Endothelial cell of umbilical vein (primary cell): ENCODE data around the gene ZNF384. TPM values are rescaled to one million over a fixed set of nuclear protein-coding genes. Genes with fewer than 3 reads are reported as not detected.

Experiments used
- BruUV-seq: library from RNA; stranded (reverse); fragments of 400-500 nt; replicated peaks from 2 replicates; lab custom pipeline; 2021; lab: Mats Ljungman, UMichigan
- CTCF ChIA-PET: fragments of 300-600, 350-600 bp; sonication (Branson Sonifier 250); formaldehyde crosslinking; loops from one replicate; lab custom pipeline; 2021; ENCODE audit warnings: antibody characterized with exemption, inconsistent platforms; lab: Charles Lee
- POLR2A ChIA-PET: fragments of 300-600, 350-600 bp; sonication (Branson Sonifier 250); formaldehyde crosslinking; loops from one replicate; lab custom pipeline; 2021; ENCODE audit warnings: antibody characterized with exemption, inconsistent platforms; lab: Charles Lee
- DNase-seq: peaks from one replicate; pipeline ENCODE4 v3.0.0-alpha.2; 2011; ENCODE audit warnings: low read depth, low spot score
- FAIRE-seq: peaks from 2 replicates; lab custom pipeline; 2011; peaks lifted over from hg19 to GRCh38; lab: Jason Lieb, UNC
- H2AFZ ChIP-seq: 2 replicates; pipeline ENCODE4 v1.6.0; 2012; ENCODE audit warnings: low read depth, low read length, control low read depth, inconsistent platforms
- H3K27ac ChIP-seq: 2 replicates; pipeline ENCODE4 v1.5.1; 2011; ENCODE audit warnings: low read depth, mild to moderate bottlenecking, control low read depth, low read length, moderate library complexity; ENCODE audit not compliant: insufficient read depth
- H3K27me3 ChIP-seq, 2 experiments: 2 replicates each; pipeline versions ENCODE4 v1.6.0 to v1.6.1; 2011; ENCODE audit warnings: low read length in 2 of 2, mixed read lengths in 1 of 2; ENCODE audit not compliant: control insufficient read depth in 2 of 2, insufficient read depth in 2 of 2
- H3K36me3 ChIP-seq, 2 experiments: 2 replicates in 1 of 2; 3 replicates in 1 of 2; pipeline ENCODE4 v1.5.1; 2011; ENCODE audit warnings: low read length in 2 of 2, mild to moderate bottlenecking in 1 of 2, moderate library complexity in 1 of 2; ENCODE audit not compliant: control insufficient read depth in 2 of 2, insufficient read depth in 2 of 2; ENCODE audit errors: extremely low read depth in 1 of 2
- H3K4me1 ChIP-seq: 3 replicates; pipeline ENCODE4 v1.5.1; 2011; ENCODE audit warnings: mild to moderate bottlenecking, low read length; ENCODE audit not compliant: control insufficient read depth, insufficient read depth; ENCODE audit errors: extremely low read depth
- H3K4me2 ChIP-seq: 2 replicates; pipeline ENCODE4 v1.6.1; 2011; ENCODE audit warnings: low read length, control low read depth, mixed read lengths; ENCODE audit not compliant: insufficient read depth
- H3K4me3 ChIP-seq, 3 experiments: fragments of 200-600 bp in 1 of 3; sonication (generic), shearing (Covaris generic) in 1 of 3; replicated peaks in 1 of 3; 2 replicates each; pipeline ENCODE4 v1.5.1; 2011 to 2016; ENCODE audit warnings: control low read depth in 3 of 3, low read length in 3 of 3, mild to moderate bottlenecking in 2 of 3, inconsistent platforms in 1 of 3, low read depth in 1 of 3, moderate library complexity in 1 of 3; ENCODE audit not compliant: insufficient read depth in 1 of 3
- H3K79me2 ChIP-seq: 2 replicates; pipeline ENCODE4 v1.6.0; 2012; ENCODE audit warnings: low read length, inconsistent platforms; ENCODE audit not compliant: control insufficient read depth, insufficient read depth
- H3K9ac ChIP-seq: replicated peaks from 2 replicates; pipeline ENCODE3; 2011; ENCODE audit warnings: low read length, control low read depth; ENCODE audit not compliant: insufficient read depth; ENCODE audit errors: extremely low read depth
- H3K9me1 ChIP-seq: replicated peaks from 3 replicates; pipeline ENCODE4 v1.6.0; 2011; ENCODE audit warnings: mild to moderate bottlenecking, low read length; ENCODE audit not compliant: control insufficient read depth, insufficient read depth; ENCODE audit errors: extremely low read depth
- H3K9me3 ChIP-seq: replicated peaks from 2 replicates; pipeline ENCODE4 v1.5.1; 2012; ENCODE audit warnings: low read length, inconsistent platforms; ENCODE audit not compliant: control insufficient read depth, insufficient read depth
- H4K20me1 ChIP-seq: replicated peaks from 2 replicates; pipeline ENCODE3; 2011; ENCODE audit warnings: mild to moderate bottlenecking, low read length; ENCODE audit not compliant: control insufficient read depth, insufficient read depth; ENCODE audit errors: extremely low read depth
- EZH2 ChIP-seq: IDR thresholded peaks from 2 replicates; pipeline ENCODE4 v1.6.1; 2012; ENCODE audit warnings: borderline replicate concordance, low read depth, mild to moderate bottlenecking, moderate library complexity, low read length, inconsistent platforms; ENCODE audit not compliant: severe bottlenecking
- FOS ChIP-seq: IDR thresholded peaks from 2 replicates; pipeline ENCODE4 v1.6.1; 2011; ENCODE audit warnings: mild to moderate bottlenecking, low read length, moderate library complexity, borderline replicate concordance; ENCODE audit not compliant: insufficient read depth
- GATA2 ChIP-seq: IDR thresholded peaks from 2 replicates; pipeline ENCODE4 v1.7.0; 2011; ENCODE audit warnings: low read depth, mild to moderate bottlenecking, moderate library complexity, mixed read lengths, low read length; ENCODE audit not compliant: insufficient read length, insufficient read depth
- JUN ChIP-seq: IDR thresholded peaks from 2 replicates; pipeline ENCODE4 v1.6.1; 2011; ENCODE audit warnings: borderline replicate concordance, low read depth; ENCODE audit not compliant: insufficient read length, insufficient read depth
- MYC ChIP-seq: IDR thresholded peaks from one replicate; pipeline ENCODE4 v1.6.1; 2011; ENCODE audit warnings: mild to moderate bottlenecking, low read depth, low read length
- POLR2A ChIP-seq: IDR thresholded peaks from 2 replicates; pipeline ENCODE4 v1.6.1; 2012; ENCODE audit warnings: low read depth, mild to moderate bottlenecking, control low read depth, low read length
- POLR2AphosphoS5 ChIP-seq: IDR thresholded peaks from 2 replicates; pipeline ENCODE4 v1.6.1; 2012; ENCODE audit warnings: low read depth, mild to moderate bottlenecking, control low read depth, low read length, moderate library complexity; ENCODE audit not compliant: insufficient read depth
- dilution Hi-C: fragments of 300-500 bp; cut with MboI; formaldehyde crosslinking; loops from one replicate; pipeline ENCODE4 v1.15.0; 2019; ENCODE audit warnings: low sequenced_read_pairs; ENCODE audit not compliant: extremely low pct_ligation_motif_present
- intact Hi-C: fragments of 100-400 bp; cut with micrococcal nuclease; formaldehyde crosslinking; loops from one replicate; pipeline ENCODE4 v1.10.0; 2022
- polyA plus RNA-seq, 4 experiments: library from polyadenylated mRNA; depleted of rRNA in 3 of 4; stranded (reverse) in 3 of 4; unstranded in 1 of 4; fragments of >200 nt; gene quantifications; 2 replicates each; pipeline versions ENCODE4 v1.2.1 to v1.2.3, GENCODE V29; 2011 to 2012; ENCODE audit warnings: missing spikeins in 1 of 4
- total RNA-seq: library from RNA; stranded (reverse); gene quantifications from 2 replicates; pipeline ENCODE4 v1.2.3, GENCODE V29; 2021
- TF ChIP-seq, protein P1 (sequence below), 2 donors: IDR thresholded peaks; 1 replicate in 1 of 2; 2 replicates in 1 of 2; pipeline ENCODE4 v1.5.1; 2011; ENCODE audit warnings: low read length in 2 of 2, mild to moderate bottlenecking in 2 of 2, moderate library complexity in 2 of 2, control low read depth in 1 of 2, inconsistent platforms in 1 of 2, low read depth in 1 of 2; ENCODE audit not compliant: insufficient read depth in 1 of 2; ENCODE audit errors: extremely low read depth in 1 of 2
- TF ChIP-seq, protein P2 (sequence below): IDR thresholded peaks from 2 replicates; pipeline ENCODE4 v1.6.1; 2011; ENCODE audit not compliant: insufficient read depth, insufficient read length

The ZNF384 gene
- total and polyA plus RNA-seq, 2 donors (not counting 3 experiments of a cell fraction or from before 2014, with no cell fraction given): 52.8 to 58.3 TPM

DNA sequence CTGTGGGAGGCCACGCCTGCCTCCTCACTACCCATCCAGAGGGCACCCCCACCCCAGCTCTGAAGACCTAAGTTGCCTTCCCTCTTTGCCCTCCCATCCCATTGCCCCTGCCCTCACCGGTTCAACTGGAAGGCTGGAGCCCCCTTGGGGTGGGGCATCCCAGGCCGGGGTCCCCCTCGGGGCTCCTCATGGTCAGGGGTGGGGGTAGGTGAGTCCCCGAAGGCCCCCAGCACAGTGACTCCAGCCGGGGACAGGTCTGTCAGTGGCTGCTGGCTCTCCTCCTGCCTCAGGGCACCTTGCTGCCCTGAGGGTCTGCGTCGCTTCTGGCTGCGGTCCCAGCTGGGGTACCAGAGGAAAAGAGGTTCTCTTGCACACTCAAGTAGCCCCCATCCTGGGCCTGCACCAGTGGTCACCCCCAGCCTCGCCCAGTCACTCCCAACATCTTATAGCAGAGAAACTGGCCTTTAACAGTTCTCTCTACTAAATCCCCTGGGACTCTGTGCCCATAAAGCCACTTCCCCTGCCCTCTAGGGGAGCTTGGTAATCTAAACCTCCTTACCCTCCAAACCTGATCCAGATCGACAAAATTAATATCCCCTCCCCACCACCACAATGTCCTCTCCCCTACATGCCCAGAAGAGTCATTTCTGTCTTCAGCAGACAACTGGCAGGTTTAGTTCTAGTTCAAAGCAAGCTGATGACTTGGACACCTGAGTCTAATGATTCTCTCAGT, 6.3 kb upstream of the ZNF384 start:
- POLR2A ChIA-PET: no interaction called here
- H3K27me3 ChIP-seq: peaks cover 16 to 25% of the 10 kb centered on the region in 2 experiments
- no peaks in the 10 kb centered on the region for H3K36me3 ChIP-seq
- BruUV-seq: no TSS peak
- intact Hi-C loops: loop anchor here (5.0 kb wide), 1 partner anchor 143 kb away; no protein-coding TSS in a partner anchor
- H3K4me1 ChIP-seq: peaks cover 2% of the 10 kb centered on the region
- TF ChIP-seq POLR2A (no peak), EZH2 (no peak), FOS (no peak), GATA2 (no peak), MYC (no peak), POLR2AphosphoS5 (no peak), JUN (no peak)
- TF ChIP-seq, protein P1, sequence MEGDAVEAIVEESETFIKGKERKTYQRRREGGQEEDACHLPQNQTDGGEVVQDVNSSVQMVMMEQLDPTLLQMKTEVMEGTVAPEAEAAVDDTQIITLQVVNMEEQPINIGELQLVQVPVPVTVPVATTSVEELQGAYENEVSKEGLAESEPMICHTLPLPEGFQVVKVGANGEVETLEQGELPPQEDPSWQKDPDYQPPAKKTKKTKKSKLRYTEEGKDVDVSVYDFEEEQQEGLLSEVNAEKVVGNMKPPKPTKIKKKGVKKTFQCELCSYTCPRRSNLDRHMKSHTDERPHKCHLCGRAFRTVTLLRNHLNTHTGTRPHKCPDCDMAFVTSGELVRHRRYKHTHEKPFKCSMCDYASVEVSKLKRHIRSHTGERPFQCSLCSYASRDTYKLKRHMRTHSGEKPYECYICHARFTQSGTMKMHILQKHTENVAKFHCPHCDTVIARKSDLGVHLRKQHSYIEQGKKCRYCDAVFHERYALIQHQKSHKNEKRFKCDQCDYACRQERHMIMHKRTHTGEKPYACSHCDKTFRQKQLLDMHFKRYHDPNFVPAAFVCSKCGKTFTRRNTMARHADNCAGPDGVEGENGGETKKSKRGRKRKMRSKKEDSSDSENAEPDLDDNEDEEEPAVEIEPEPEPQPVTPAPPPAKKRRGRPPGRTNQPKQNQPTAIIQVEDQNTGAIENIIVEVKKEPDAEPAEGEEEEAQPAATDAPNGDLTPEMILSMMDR (IDR thresholded peaks at IDR 0.05; ENCODE audit: extremely low read depth in 1 of 2, insufficient read depth in 1 of 2, low read depth in 1 of 2, low read length in 2 of 2): no peak
- TF ChIP-seq, protein P2, sequence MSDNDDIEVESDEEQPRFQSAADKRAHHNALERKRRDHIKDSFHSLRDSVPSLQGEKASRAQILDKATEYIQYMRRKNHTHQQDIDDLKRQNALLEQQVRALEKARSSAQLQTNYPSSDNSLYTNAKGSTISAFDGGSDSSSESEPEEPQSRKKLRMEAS: no peak
- DNase-seq (no peak), FAIRE-seq (no peak)
- no peaks in the 10 kb centered on the region for H3K9me1 ChIP-seq
- no peak overlapping the region for H3K9ac ChIP-seq
- CTCF ChIA-PET: interaction anchor here (0.9 to 4.8 kb wide), 4 partner anchors 11 to 79 kb away, joined by 3 to 63 read pairs (median 3); no protein-coding TSS in a partner anchor
- H3K79me2 ChIP-seq: no peaks in the 10 kb centered on the region
- no peaks in the 10 kb centered on the region for H3K9me3 ChIP-seq
- H3K4me2 ChIP-seq: no peak overlapping the region
- no peak overlapping the region for H3K4me3 ChIP-seq
- H4K20me1 ChIP-seq: no peaks in the 10 kb centered on the region
- H2AFZ ChIP-seq: no peak overlapping the region
- no peak overlapping the region for H3K27ac ChIP-seq
- dilution Hi-C loops: no loop called here
